Renal pelvis (tissue), 12 donors: ENCODE measurements around the gene DPEP2. TPM values are rescaled to one million over a fixed set of nuclear protein-coding genes. Genes with fewer than 3 reads are reported as not detected.
"Not testable (repeated sequence)": the region's sequence is repeated elsewhere in the genome, so short reads cannot be mapped to it uniquely, and the experiment has no call there.

Experiments
- DNase-seq: peaks from one replicate; pipeline ENCODE4 v3.0.0-alpha.2; 2013
- long read RNA-seq, 16 experiments: transcript quantifications; one replicate each; lab custom pipeline, GENCODE V29; 2026
- polyA plus RNA-seq, 3 donors: library from polyadenylated mRNA; unstranded; fragments of 120-200 nt; gene quantifications; one replicate each; pipeline ENCODE4 v1.2.1, GENCODE V29; 2013; ENCODE audit not compliant: insufficient read length in 3 of 3

DPEP2 gene
- polyA plus RNA-seq, result 1 to 10 TPM in 2 of 3 donors, under 1 TPM in 1; 0.75 to 1.6 (median 1.1) TPM
- long read RNA-seq, donor 1, result 0 reads
- long read RNA-seq, donor 2, result 0 reads
- long read RNA-seq, donor 3, result 0 reads
- long read RNA-seq, donor 4, result 0 reads
- long read RNA-seq, donor 5, result 0 reads
- long read RNA-seq, donor 6, result 0 reads
- long read RNA-seq, donor 7, result 0 reads
- long read RNA-seq, donor 8, result 0 reads
- long read RNA-seq, donor 9, result 0 reads
- long read RNA-seq, donor 10, result 0 reads
- long read RNA-seq, donor 11, result 0 reads
- long read RNA-seq, donor 12, result 0 reads
- long read RNA-seq, donor 13, result 0 reads
- long read RNA-seq, donor 14, result 0 reads
- long read RNA-seq, donor 15, result 0 reads
- long read RNA-seq, donor 16, result 0 reads

- DNase-seq, result not testable (repeated sequence)
Observed at GRCh38 chr16:67998779-67999688, at the start of gene DPEP2. TSS of gene DPEP2 (minus strand) at chr16:67999484. CDS start at chr16:67993212, 6,272 bp downstream.

- no peak for DNase-seq
Observed at GRCh38 chr16:68047987-68048386, 48.7 kb upstream of the DPEP2 start.

GRCh38 chr16:68046106-68046505 is 46.8 kb upstream of the DPEP2 start:
- no peak for DNase-seq

- DNase-seq, result no peak
Observed at GRCh38 chr16:68041783-68042182, 42.5 kb upstream of the DPEP2 start.

- peak; percentile 53 for DNase-seq
Observed at GRCh38 chr16:68040506-68041288, 41.4 kb upstream of the DPEP2 start.

- no peak for DNase-seq
Observed at GRCh38 chr16:68037841-68038597, 38.7 kb upstream of the DPEP2 start.

- no peak for DNase-seq
Observed at GRCh38 chr16:68035227-68035626, 35.9 kb upstream of the DPEP2 start.

GRCh38 chr16:68033101-68033500 is 33.8 kb upstream of the DPEP2 start:
- no peak for DNase-seq

- DNase-seq, result no peak
Observed at GRCh38 chr16:68031951-68032350, 32.7 kb upstream of the DPEP2 start.

GRCh38 chr16:68030108-68030507 is 30.8 kb upstream of the DPEP2 start:
- not testable (repeated sequence) for DNase-seq

- DNase-seq, result no peak
Observed at GRCh38 chr16:68028996-68029395, 29.7 kb upstream of the DPEP2 start.

- peak; percentile 93 for DNase-seq
Observed at GRCh38 chr16:68022728-68023537, 23.6 kb upstream of the DPEP2 start, which contains the start of the genes DDX28 and DUS2. TSS of gene DDX28 (minus strand) at chr16:68023232. CDS start at chr16:68023202, 30 bp downstream. TSS of gene DUS2 (plus strand) at chr16:68023284. CDS start at chr16:68038024, 14,740 bp downstream.

- DNase-seq, result no peak
Observed at GRCh38 chr16:68022278-68022727, 23.0 kb upstream of the DPEP2 start.

GRCh38 chr16:68021490-68021889 is 22.2 kb upstream of the DPEP2 start:
- DNase-seq, result no peak

GRCh38 chr16:68019167-68019680 is 19.9 kb upstream of the DPEP2 start:
- DNase-seq, result no peak

- DNase-seq, result no peak
Observed at GRCh38 chr16:68015681-68016080, 16.4 kb upstream of the DPEP2 start, which contains the start of gene DPEP2NB. TSS of gene DPEP2NB (minus strand) at chr16:68015911. CDS start at chr16:68015770, 141 bp downstream.

GRCh38 chr16:68013440-68013839 is 14.2 kb upstream of the DPEP2 start:
- no peak for DNase-seq

GRCh38 chr16:68009872-68010271 is 10.6 kb upstream of the DPEP2 start:
- not testable (repeated sequence) for DNase-seq

- no peak for DNase-seq
Observed at GRCh38 chr16:68009157-68009735, 10.0 kb upstream of the DPEP2 start.
